GM12891 (cell line): Measurements from ENCODE around the gene DCDC2B.

Experiments used
- PAX5 ChIP-seq: IDR thresholded peaks from 2 replicates; pipeline ENCODE4 v1.6.1; 2011; ENCODE audit warnings: low read length, moderate library complexity, mild to moderate bottlenecking; ENCODE audit not compliant: insufficient read depth, severe bottlenecking
- POLR2A ChIP-seq: IDR thresholded peaks from 2 replicates; pipeline ENCODE4 v1.6.1; 2011; ENCODE audit warnings: low read depth, low read length, control low read depth
- POLR2AphosphoS5 ChIP-seq: IDR thresholded peaks from 2 replicates; pipeline ENCODE4 v1.6.1; 2011; ENCODE audit warnings: low read depth, low read length, control low read depth
- SPI1 ChIP-seq: IDR thresholded peaks from 2 replicates; pipeline ENCODE4 v1.6.1; 2011; ENCODE audit warnings: low read depth, low read length, control low read depth

- no peak for TF ChIP-seq POLR2AphosphoS5
- no peak; the same call in 1 of the 2 replicates for TF ChIP-seq POLR2A
- TF ChIP-seq SPI1, result no peak
- no peak for TF ChIP-seq PAX5
Measured at GRCh38 chr1:32195972-32196823, 12.7 kb upstream of the DCDC2B start.
